Right atrium auricular region (tissue), 2 donors: ENCODE data around the gene GPR183. TPM values are rescaled to one million over a fixed set of nuclear protein-coding genes. Genes with fewer than 3 reads are reported as not detected.

Experiments used
- DNase-seq: peaks from one replicate; pipeline ENCODE4 v3.0.0-alpha.2; 2019; ENCODE audit warnings: low spot score
- H3K27ac ChIP-seq, 2 donors: fragments of 200-600 bp; sonication (generic); 1 replicate in 1 of 2; 2 replicates in 1 of 2; pipeline ENCODE4 v1.5.1; 2016 to 2019
- H3K27me3 ChIP-seq, 2 donors: fragments of 200-600 bp; sonication (generic); one replicate each; pipeline versions ENCODE4 v1.5.1 to v1.6.0; 2017 to 2019
- H3K36me3 ChIP-seq: fragments of 200-600 bp; sonication (generic); one replicate; pipeline ENCODE4 v1.5.1; 2016
- H3K4me1 ChIP-seq, 2 donors: fragments of 200-600 bp; sonication (generic); one replicate each; pipeline versions ENCODE4 v1.5.1 to v1.6.0; 2017 to 2019
- H3K4me3 ChIP-seq, 2 donors: fragments of 200-600 bp; sonication (generic); 1 replicate in 1 of 2; 2 replicates in 1 of 2; pipeline ENCODE4 v1.5.1; 2017 to 2019; ENCODE audit warnings: mild to moderate bottlenecking in 1 of 2, moderate library complexity in 1 of 2
- H3K9me3 ChIP-seq, 2 donors: fragments of 200-600 bp; sonication (generic); one replicate each; pipeline ENCODE4 v1.5.1; 2019
- total RNA-seq, 2 donors: library from RNA; depleted of rRNA; stranded (reverse); fragments of >200 nt; gene quantifications; one replicate each; pipeline ENCODE4 v1.1.0, GENCODE V29; 2016
- TF ChIP-seq, protein P1 (sequence below), 2 donors: fragments of 200-600 bp; sonication (generic); IDR thresholded peaks; one replicate each; pipeline ENCODE4 v1.5.1; 2019; ENCODE audit warnings: antibody characterized with exemption in 2 of 2

GPR183 gene
- total RNA-seq, 2 donors from 2014 or later = 7.6 to 13.3 TPM

DNA sequence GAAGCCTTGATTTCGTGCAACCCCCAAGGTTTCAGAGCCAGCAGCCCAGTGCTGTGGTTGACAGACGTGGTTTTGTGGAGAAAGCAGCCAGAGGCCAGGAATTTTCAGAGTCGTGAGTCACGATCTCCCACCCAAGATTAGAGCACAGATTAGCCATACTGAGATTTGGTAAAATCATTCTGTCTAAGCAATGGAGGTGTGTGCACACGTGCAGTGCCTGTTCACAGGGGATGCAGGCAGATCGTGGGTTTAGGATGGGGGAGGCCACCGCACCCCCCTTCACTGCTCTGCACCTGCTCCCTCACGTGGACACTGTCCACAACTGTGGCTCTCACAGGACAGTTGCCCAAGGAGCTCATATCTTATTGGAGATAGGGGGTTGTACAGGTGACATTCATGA, 46.6 kb upstream of the GPR183 start:
- no peak for DNase-seq
- TF ChIP-seq, protein P1, sequence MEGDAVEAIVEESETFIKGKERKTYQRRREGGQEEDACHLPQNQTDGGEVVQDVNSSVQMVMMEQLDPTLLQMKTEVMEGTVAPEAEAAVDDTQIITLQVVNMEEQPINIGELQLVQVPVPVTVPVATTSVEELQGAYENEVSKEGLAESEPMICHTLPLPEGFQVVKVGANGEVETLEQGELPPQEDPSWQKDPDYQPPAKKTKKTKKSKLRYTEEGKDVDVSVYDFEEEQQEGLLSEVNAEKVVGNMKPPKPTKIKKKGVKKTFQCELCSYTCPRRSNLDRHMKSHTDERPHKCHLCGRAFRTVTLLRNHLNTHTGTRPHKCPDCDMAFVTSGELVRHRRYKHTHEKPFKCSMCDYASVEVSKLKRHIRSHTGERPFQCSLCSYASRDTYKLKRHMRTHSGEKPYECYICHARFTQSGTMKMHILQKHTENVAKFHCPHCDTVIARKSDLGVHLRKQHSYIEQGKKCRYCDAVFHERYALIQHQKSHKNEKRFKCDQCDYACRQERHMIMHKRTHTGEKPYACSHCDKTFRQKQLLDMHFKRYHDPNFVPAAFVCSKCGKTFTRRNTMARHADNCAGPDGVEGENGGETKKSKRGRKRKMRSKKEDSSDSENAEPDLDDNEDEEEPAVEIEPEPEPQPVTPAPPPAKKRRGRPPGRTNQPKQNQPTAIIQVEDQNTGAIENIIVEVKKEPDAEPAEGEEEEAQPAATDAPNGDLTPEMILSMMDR (IDR thresholded peaks at IDR 0.05) = no peak
- peaks cover 0 to 7% of the 10 kb centered on the region in 2 donors for H3K4me1 ChIP-seq
- no peak overlapping the region for H3K4me3 ChIP-seq
- H3K9me3 ChIP-seq = no peaks in the 10 kb centered on the region
- peaks cover 20% of the 10 kb centered on the region for H3K36me3 ChIP-seq
- no peak overlapping the region for H3K27ac ChIP-seq
- H3K27me3 ChIP-seq = no peaks in the 10 kb centered on the region

DNA sequence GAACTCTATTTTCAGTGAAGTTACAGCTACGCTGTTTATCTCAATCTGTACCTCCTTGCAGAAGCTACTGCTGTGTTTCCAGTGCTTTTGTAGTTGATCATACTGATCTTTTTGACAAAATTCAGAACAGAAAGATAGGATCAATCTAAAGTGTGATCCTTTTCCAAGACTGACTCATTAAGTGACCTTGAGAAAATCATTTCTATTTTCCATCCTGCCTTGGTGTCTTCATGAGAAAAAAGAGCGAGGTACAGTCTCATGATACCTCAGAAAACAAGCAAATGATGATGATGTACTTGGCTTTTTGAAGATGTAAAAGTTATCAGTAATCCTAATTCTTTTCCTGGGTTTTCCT, 46.0 kb upstream of the GPR183 start:
- H3K4me3 ChIP-seq = no peak overlapping the region
- no peaks in the 10 kb centered on the region for H3K9me3 ChIP-seq
- H3K4me1 ChIP-seq = peaks cover 0 to 7% of the 10 kb centered on the region in 2 donors
- TF ChIP-seq, protein P1 (IDR thresholded peaks at IDR 0.05) = no peak
- H3K27me3 ChIP-seq = no peaks in the 10 kb centered on the region
- peaks cover 25% of the 10 kb centered on the region for H3K36me3 ChIP-seq
- no peak overlapping the region for H3K27ac ChIP-seq
- DNase-seq = no peak

DNA sequence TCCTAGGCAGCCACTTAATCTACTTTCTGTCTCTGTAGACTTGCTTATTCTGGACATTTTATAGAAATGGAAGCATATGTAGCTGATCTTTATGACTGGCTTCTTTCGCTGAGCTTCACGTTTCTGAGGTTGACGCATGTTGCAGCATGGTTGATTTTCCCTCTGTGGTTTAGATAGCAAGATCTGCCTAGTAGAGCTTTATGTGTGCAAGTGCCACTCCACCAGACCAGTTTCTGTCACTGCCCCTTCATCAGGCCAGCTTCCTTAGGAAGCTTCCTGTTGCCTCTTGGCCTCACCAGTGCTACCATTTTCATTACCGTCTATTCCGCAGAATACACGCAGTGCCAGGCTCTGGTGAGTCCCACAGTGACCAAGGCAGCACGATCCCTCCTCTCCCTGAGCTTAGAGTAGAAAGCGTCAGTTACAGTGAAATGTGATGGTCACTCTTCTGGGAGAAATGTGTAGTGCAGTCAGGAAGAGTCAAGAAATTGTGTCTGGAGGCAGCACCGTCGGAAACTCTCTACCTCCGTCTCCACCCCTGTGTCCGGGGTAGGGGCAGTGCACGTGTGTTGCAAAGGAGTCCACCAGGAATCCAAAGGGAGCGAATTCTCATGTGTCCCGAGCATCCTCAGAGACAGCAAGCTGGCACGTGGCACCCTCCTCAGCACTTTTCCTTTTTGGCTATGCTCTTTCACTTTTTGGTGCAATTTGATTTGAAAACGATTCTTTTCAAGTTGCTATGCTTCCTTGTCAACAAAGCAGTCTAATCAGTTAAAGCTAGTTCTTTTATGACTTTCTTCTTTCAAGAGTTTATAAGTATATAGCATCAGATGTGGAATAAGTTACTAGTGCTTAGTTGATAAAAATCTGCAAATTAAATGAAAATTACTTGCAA, 45.4 kb upstream of the GPR183 start:
- Histone ChIP-seq H3K9me3 (no peaks in the 10 kb centered on the region), H3K27me3 (no peaks in the 10 kb centered on the region), H3K4me3 (no peak overlapping the region), H3K27ac (no peak overlapping the region), H3K4me1 (peaks cover 0 to 7% of the 10 kb centered on the region in 2 donors), H3K36me3 (peaks cover 20% of the 10 kb centered on the region)
- no peak for DNase-seq
- TF ChIP-seq, protein P1 (IDR thresholded peaks at IDR 0.05) = no peak

DNA sequence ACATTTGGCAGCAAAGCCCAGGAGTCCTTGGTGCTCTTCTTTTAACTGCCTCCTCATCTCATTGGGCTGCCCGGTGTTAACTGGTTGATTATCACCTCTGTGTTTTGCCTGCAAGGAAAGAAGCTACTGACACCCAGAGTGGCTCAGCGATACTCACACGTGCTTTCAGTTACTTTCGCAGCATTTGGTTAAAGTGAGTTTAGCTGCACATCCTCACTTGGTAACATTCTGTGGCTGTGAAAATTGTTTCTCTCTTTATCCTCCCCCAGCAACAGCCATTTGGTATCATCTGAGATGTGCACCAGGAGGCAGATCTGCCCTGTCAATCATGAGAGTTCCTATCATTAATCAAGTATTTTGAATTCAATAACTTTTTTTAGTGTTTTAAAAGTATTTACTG, 44.6 kb upstream of the GPR183 start:
- Histone ChIP-seq H3K27ac (no peak overlapping the region), H3K4me1 (peaks cover 0 to 7% of the 10 kb centered on the region in 2 donors), H3K9me3 (no peaks in the 10 kb centered on the region), H3K4me3 (no peak overlapping the region), H3K27me3 (no peaks in the 10 kb centered on the region), H3K36me3 (peaks cover 14% of the 10 kb centered on the region)
- no peak for DNase-seq
- TF ChIP-seq, protein P1 (IDR thresholded peaks at IDR 0.05) = no peak

DNA sequence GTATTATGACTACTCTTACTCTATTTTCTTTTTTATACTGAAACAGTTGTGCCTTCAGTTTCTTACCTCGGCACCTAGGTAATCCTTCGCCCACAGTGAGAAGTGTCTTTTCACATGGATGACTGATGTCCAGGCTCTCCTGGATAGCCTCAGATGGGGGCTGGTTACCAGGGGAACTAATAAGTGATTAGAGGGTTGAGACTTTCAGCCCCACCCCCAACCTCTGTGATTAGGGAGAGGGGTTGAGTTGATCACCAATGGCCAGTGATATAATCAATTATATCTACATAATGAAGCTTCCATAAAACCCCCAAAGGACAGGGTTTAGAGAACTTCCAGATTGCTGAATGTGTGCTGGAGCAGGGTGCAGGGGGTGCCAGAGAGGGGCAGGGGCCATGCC, 43.0 kb upstream of the GPR183 start:
- H3K27me3 ChIP-seq = no peaks in the 10 kb centered on the region
- H3K9me3 ChIP-seq = no peaks in the 10 kb centered on the region
- TF ChIP-seq, protein P1 (IDR thresholded peaks at IDR 0.05) = no peak
- H3K4me1 ChIP-seq = no peaks in the 10 kb centered on the region
- DNase-seq = no peak
- no peak overlapping the region for H3K27ac ChIP-seq
- H3K36me3 ChIP-seq = peaks cover 6% of the 10 kb centered on the region
- H3K4me3 ChIP-seq = no peak overlapping the region
